WTC11 (cell line): ENCODE measurements around the gene PTPN12. TPM values are rescaled to one million over a fixed set of nuclear protein-coding genes. Genes with fewer than 3 reads are reported as not detected.

Experiments used
- ATAC-seq: fragments of 200-7000 bp; cut with Tn5 transposase; 2 replicates; pipeline ENCODE4 v1.10.0; 2021; ENCODE audit warnings: mild to moderate bottlenecking, moderate library complexity
- CTCF ChIA-PET: fragments of 300-600 bp; sonication (Branson Sonifier 250); formaldehyde crosslinking; loops from one replicate; lab custom pipeline; 2021; ENCODE audit warnings: antibody characterized with exemption; lab: Charles Lee
- POLR2A ChIA-PET: fragments of 350-600 bp; sonication (Branson Sonifier 250); formaldehyde crosslinking; loops from one replicate; lab custom pipeline; 2021; ENCODE audit warnings: antibody characterized with exemption; lab: Charles Lee
- DNase-seq: peaks from one replicate; pipeline ENCODE4 v3.0.0; 2021; ENCODE audit warnings: low spot score
- H3K27ac Mint-ChIP-seq: 2 replicates; pipeline ENCODE4 v1.8.0; 2021; ENCODE audit warnings: mixed read lengths
- H3K27me3 Mint-ChIP-seq: 2 replicates; pipeline ENCODE4 v1.8.0; 2021; ENCODE audit warnings: low read depth, mild to moderate bottlenecking, moderate library complexity, mixed read lengths
- H3K36me3 Mint-ChIP-seq: 2 replicates; pipeline ENCODE4 v1.8.0; 2021; ENCODE audit warnings: mixed read lengths
- H3K4me1 Mint-ChIP-seq: 2 replicates; pipeline ENCODE4 v1.8.0; 2022; ENCODE audit warnings: mixed read lengths
- H3K4me3 Mint-ChIP-seq: 2 replicates; pipeline ENCODE4 v1.8.0; 2021; ENCODE audit warnings: mild to moderate bottlenecking, moderate library complexity, mixed read lengths
- H3K9me3 Mint-ChIP-seq: 2 replicates; pipeline ENCODE4 v1.8.0; 2021; ENCODE audit warnings: mixed read lengths
- ATF3 ChIP-seq: sonication (generic); formaldehyde crosslinking; conservative IDR thresholded peaks from 2 replicates; pipeline ENCODE4 v1.8.1; 2022; ENCODE audit warnings: mild to moderate bottlenecking, missing genetic modification reagents
- CTCF ChIP-seq: fragments of 200-600 bp; IDR thresholded peaks from 2 replicates; pipeline ENCODE4 v1.8.0; 2022; ENCODE audit warnings: antibody characterized with exemption
- E2F4 ChIP-seq: sonication (generic); formaldehyde crosslinking; IDR thresholded peaks from 2 replicates; pipeline ENCODE4 v1.8.1; 2022; ENCODE audit warnings: low read depth, mild to moderate bottlenecking, moderate library complexity, missing genetic modification reagents, borderline replicate concordance
- ERG ChIP-seq: fragments of 250-450 bp; sonication (Bioruptor Pico); IDR thresholded peaks from 2 replicates; pipeline ENCODE4 v1.8.0; 2021; ENCODE audit warnings: mild to moderate bottlenecking
- ESRRA ChIP-seq: sonication (generic); formaldehyde crosslinking; IDR thresholded peaks from 2 replicates; pipeline ENCODE4 v1.8.1; 2022; ENCODE audit warnings: mild to moderate bottlenecking, missing genetic modification reagents, borderline replicate concordance
- FOXJ3 ChIP-seq: sonication (generic); formaldehyde crosslinking; IDR thresholded peaks from 2 replicates; pipeline ENCODE4 v1.9.0; 2021; ENCODE audit warnings: missing genetic modification reagents, mild to moderate bottlenecking, borderline replicate concordance
- FOXK1 ChIP-seq: sonication (generic); formaldehyde crosslinking; IDR thresholded peaks from 2 replicates; pipeline ENCODE4 v1.8.0; 2022; ENCODE audit warnings: mild to moderate bottlenecking, moderate library complexity, missing genetic modification reagents
- GABPB1 ChIP-seq: sonication (generic); formaldehyde crosslinking; IDR thresholded peaks from 2 replicates; pipeline ENCODE4 v1.8.1; 2023; ENCODE audit warnings: mild to moderate bottlenecking, missing genetic modification reagents
- GRHL2 ChIP-seq: fragments of 250-450 bp; sonication (Bioruptor Pico); IDR thresholded peaks from 2 replicates; pipeline ENCODE4 v1.8.0; 2022; ENCODE audit warnings: mild to moderate bottlenecking, moderate library complexity; ENCODE audit not compliant: insufficient replicate concordance, severe bottlenecking
- IRF2 ChIP-seq: sonication (generic); formaldehyde crosslinking; IDR thresholded peaks from 2 replicates; pipeline ENCODE4 v1.8.0; 2022; ENCODE audit warnings: low read depth, missing genetic modification reagents, borderline replicate concordance
- JAZF1 ChIP-seq: fragments of 250-450 bp; sonication (Bioruptor Pico); IDR thresholded peaks from 2 replicates; pipeline ENCODE4 v1.9.0; 2021; ENCODE audit warnings: moderate library complexity, mild to moderate bottlenecking, inconsistent platforms
- NFATC4 ChIP-seq: fragments of 250-450 bp; sonication (Bioruptor Pico); IDR thresholded peaks from 2 replicates; pipeline ENCODE4 v1.9.0; 2021; ENCODE audit warnings: mild to moderate bottlenecking
- NFE2L1 ChIP-seq: sonication (generic); formaldehyde crosslinking; IDR thresholded peaks from 2 replicates; pipeline ENCODE4 v1.8.1; 2023; ENCODE audit warnings: missing genetic modification reagents
- NFYB ChIP-seq: sonication (generic); formaldehyde crosslinking; conservative IDR thresholded peaks from 2 replicates; pipeline ENCODE4 v1.8.0; 2022; ENCODE audit warnings: low read depth, missing genetic modification reagents
- NR2C2 ChIP-seq: sonication (generic); formaldehyde crosslinking; IDR thresholded peaks from 2 replicates; pipeline ENCODE4 v1.8.0; 2022; ENCODE audit warnings: mild to moderate bottlenecking, missing genetic modification reagents
- NR3C1 ChIP-seq: sonication (generic); formaldehyde crosslinking; conservative IDR thresholded peaks from 2 replicates; pipeline ENCODE4 v1.8.1; 2023; ENCODE audit warnings: low read depth, mild to moderate bottlenecking, missing genetic modification reagents
- RELA ChIP-seq: sonication (generic); formaldehyde crosslinking; IDR thresholded peaks from 2 replicates; pipeline ENCODE4 v1.8.1; 2022; ENCODE audit warnings: missing genetic modification reagents, mild to moderate bottlenecking, borderline replicate concordance
- SMAD3 ChIP-seq: sonication (generic); formaldehyde crosslinking; IDR thresholded peaks from 2 replicates; pipeline ENCODE4 v1.8.0; 2022; ENCODE audit warnings: missing genetic modification reagents, mild to moderate bottlenecking, borderline replicate concordance
- TEAD1 ChIP-seq: sonication (generic); formaldehyde crosslinking; IDR thresholded peaks from 2 replicates; pipeline ENCODE4 v1.8.0; 2022; ENCODE audit warnings: mild to moderate bottlenecking, missing genetic modification reagents
- USF1 ChIP-seq: sonication (generic); formaldehyde crosslinking; IDR thresholded peaks from 2 replicates; pipeline ENCODE4 v1.8.0; 2022; ENCODE audit warnings: mild to moderate bottlenecking, missing genetic modification reagents
- USF2 ChIP-seq: sonication (generic); formaldehyde crosslinking; IDR thresholded peaks from 2 replicates; pipeline ENCODE4 v1.8.1; 2023; ENCODE audit warnings: mild to moderate bottlenecking, missing genetic modification reagents, moderate library complexity
- ZMAT4 ChIP-seq: fragments of 250-450 bp; sonication (Bioruptor Pico); IDR thresholded peaks from 2 replicates; pipeline ENCODE4 v1.9.0; 2021; ENCODE audit warnings: mild to moderate bottlenecking
- ZNF138 ChIP-seq: sonication (generic); formaldehyde crosslinking; conservative IDR thresholded peaks from 2 replicates; pipeline ENCODE4 v1.8.1; 2022; ENCODE audit warnings: mild to moderate bottlenecking, moderate library complexity, missing genetic modification reagents
- ZNF232 ChIP-seq: sonication (generic); formaldehyde crosslinking; IDR thresholded peaks from 2 replicates; pipeline ENCODE4 v1.8.0; 2022; ENCODE audit warnings: mild to moderate bottlenecking, missing genetic modification reagents
- ZNF317 ChIP-seq: sonication (generic); formaldehyde crosslinking; IDR thresholded peaks from 2 replicates; pipeline ENCODE4 v1.8.1; 2023; ENCODE audit warnings: low read depth, mild to moderate bottlenecking, moderate library complexity, missing genetic modification reagents, borderline replicate concordance
- ZNF416 ChIP-seq: fragments of 250-450 bp; sonication (Bioruptor Pico); IDR thresholded peaks from 2 replicates; pipeline ENCODE4 v1.9.0; 2021; ENCODE audit warnings: mild to moderate bottlenecking, inconsistent platforms
- ZNF671 ChIP-seq: fragments of 250-450 bp; sonication (Bioruptor Pico); IDR thresholded peaks from 2 replicates; pipeline ENCODE4 v1.8.0; 2021; ENCODE audit warnings: mild to moderate bottlenecking
- total RNA-seq: library from RNA; stranded (reverse); gene quantifications from 3 replicates; pipeline ENCODE4 v1.2.3, GENCODE V29; 2021

The PTPN12 gene
- total RNA-seq, 1 experiment from 2014 or later, result 102 TPM

GRCh38 chr7:77626586-77627308 lies 89.7 kb downstream of the PTPN12 start (continued):
- TF ChIP-seq ESRRA (CRISPR knock-in tag), result no peak
- no peak for TF ChIP-seq IRF2 (CRISPR knock-in tag)
- no peak for TF ChIP-seq RELA (CRISPR knock-in tag)
- TF ChIP-seq ZNF232 (CRISPR knock-in tag), result no peak
- TF ChIP-seq GABPB1 (CRISPR knock-in tag), result no peak
- no peak for TF ChIP-seq ERG (CRISPR knock-in tag)
- no peak for TF ChIP-seq FOXK1 (CRISPR knock-in tag)
- TF ChIP-seq GRHL2 (CRISPR knock-in tag), result no peak
- no peak for TF ChIP-seq ZNF317 (CRISPR knock-in tag)
- no peak for TF ChIP-seq ZNF138 (CRISPR knock-in tag)
- no peak for TF ChIP-seq CTCF
- TF ChIP-seq SMAD3 (CRISPR knock-in tag), result no peak

- H3K9me3 Mint-ChIP-seq, result no peaks in the 10 kb centered on the region
- DNase-seq (no peak), ATAC-seq (no peak)
- no peaks in the 10 kb centered on the region for H3K4me1 Mint-ChIP-seq
- ChIA-PET POLR2A (no interaction called here), CTCF (no interaction called here)
- H3K4me3 Mint-ChIP-seq, result no peak overlapping the region
- H3K27ac Mint-ChIP-seq, result no peak overlapping the region
- H3K36me3 Mint-ChIP-seq, result peaks cover 37% of the 10 kb centered on the region
- TF ChIP-seq NR3C1 (CRISPR knock-in tag) (no peak), NFATC4 (CRISPR knock-in tag) (no peak), E2F4 (CRISPR knock-in tag) (no peak), ZNF671 (CRISPR knock-in tag) (no peak), NFE2L1 (CRISPR knock-in tag) (no peak), IRF2 (CRISPR knock-in tag) (no peak), ESRRA (CRISPR knock-in tag) (no peak)
- no peaks in the 10 kb centered on the region; the same call in 1 of the 2 replicates for H3K27me3 Mint-ChIP-seq
Observed at GRCh38 chr7:77627309-77627676, 90.2 kb downstream of the PTPN12 start.

- no peaks in the 10 kb centered on the region; the same call in 1 of the 2 replicates for H3K27me3 Mint-ChIP-seq
- no peak overlapping the region for H3K4me3 Mint-ChIP-seq
- peaks cover 45% of the 10 kb centered on the region for H3K36me3 Mint-ChIP-seq
- ATAC-seq (no peak), DNase-seq (no peak)
- no peaks in the 10 kb centered on the region for H3K4me1 Mint-ChIP-seq
- ChIA-PET CTCF (no interaction called here), POLR2A (interaction anchor here (0.6 kb wide), 1 partner anchor 169 kb away, joined by 4 read pairs; the partner anchor contains the start of genes PHTF2 and TMEM60)
- no peak overlapping the region for H3K27ac Mint-ChIP-seq
- no peaks in the 10 kb centered on the region for H3K9me3 Mint-ChIP-seq
- TF ChIP-seq NFYB (CRISPR knock-in tag), result no peak
- TF ChIP-seq ZMAT4 (CRISPR knock-in tag), result no peak
- TF ChIP-seq TEAD1 (CRISPR knock-in tag), result no peak
- TF ChIP-seq NR2C2 (CRISPR knock-in tag), result no peak
- no peak for TF ChIP-seq USF2 (CRISPR knock-in tag)
- TF ChIP-seq ZNF416 (CRISPR knock-in tag), result no peak
- TF ChIP-seq FOXJ3 (CRISPR knock-in tag), result no peak
- no peak for TF ChIP-seq FOXK1 (CRISPR knock-in tag)
- TF ChIP-seq ATF3 (CRISPR knock-in tag), result no peak
- no peak for TF ChIP-seq GABPB1 (CRISPR knock-in tag)
- no peak for TF ChIP-seq JAZF1 (CRISPR knock-in tag)
- no peak for TF ChIP-seq USF1 (CRISPR knock-in tag)
Observed at GRCh38 chr7:77629797-77630196, 92.7 kb downstream of the PTPN12 start.
